HEK293T (cell line): ENCODE results near the gene CCR3.

Experiments used
- ARNT ChIP-seq: fragments of 450-650 bp; IDR thresholded peaks from 2 replicates; pipeline ENCODE4 v1.6.1; 2017; ENCODE audit warnings: mild to moderate bottlenecking
- BHLHE40 ChIP-seq: fragments of 450-650 bp; IDR thresholded peaks from 2 replicates; pipeline ENCODE4 v1.6.1; 2016; ENCODE audit warnings: mild to moderate bottlenecking, moderate library complexity, borderline replicate concordance
- FOXK2 ChIP-seq: fragments of 450-650 bp; IDR thresholded peaks from 2 replicates; pipeline ENCODE4 v1.6.1; 2016; ENCODE audit warnings: mild to moderate bottlenecking
- FOXM1 ChIP-seq: fragments of 450-650 bp; IDR thresholded peaks from 2 replicates; pipeline ENCODE4 v1.6.1; 2017; ENCODE audit warnings: mild to moderate bottlenecking, borderline replicate concordance
- L3MBTL2 ChIP-seq: fragments of 450-650 bp; conservative IDR thresholded peaks from 2 replicates; pipeline ENCODE4 v1.6.1; 2016; ENCODE audit warnings: mild to moderate bottlenecking
- LEF1 ChIP-seq: fragments of 450-650 bp; IDR thresholded peaks from 2 replicates; pipeline ENCODE4 v1.6.1; 2017; ENCODE audit warnings: mild to moderate bottlenecking, borderline replicate concordance
- NFRKB ChIP-seq: fragments of 450-650 bp; IDR thresholded peaks from 2 replicates; pipeline ENCODE4 v1.6.1; 2016; ENCODE audit warnings: mild to moderate bottlenecking, moderate library complexity
- SP1 ChIP-seq: fragments of 450-650 bp; IDR thresholded peaks from 2 replicates; pipeline ENCODE4 v1.6.1; 2017
- SUZ12 ChIP-seq: fragments of 450-650 bp; IDR thresholded peaks from 2 replicates; pipeline ENCODE4 v1.6.1; 2016; ENCODE audit warnings: mild to moderate bottlenecking
- TARDBP ChIP-seq: fragments of 450-650 bp; IDR thresholded peaks from 2 replicates; pipeline ENCODE4 v1.6.1; 2016

GRCh38 chr3:46258525-46258924, 16.3 kb downstream of the CCR3 start:
- TF ChIP-seq FOXK2 (no peak), LEF1 (no peak), BHLHE40 (no peak), L3MBTL2 (no peak), SP1 (no peak), FOXM1 (no peak), ARNT (no peak), SUZ12 (no peak), TARDBP (no peak), NFRKB (no peak)
